Fibroblast of pulmonary artery (primary cell): ENCODE data around the gene TRAPPC1.

Experiments
- DNase-seq: peaks from one replicate; pipeline ENCODE4 v3.0.0-alpha.2; 2010; ENCODE audit warnings: low read depth
- H3K4me3 ChIP-seq: replicated peaks from 2 replicates; pipeline ENCODE4 v1.5.1; 2011; ENCODE audit warnings: low read depth, mild to moderate bottlenecking, control low read depth, low read length, moderate library complexity
- TF ChIP-seq, protein P1 (sequence below): IDR thresholded peaks from 2 replicates; pipeline ENCODE4 v1.5.1; 2011; ENCODE audit warnings: mild to moderate bottlenecking, control low read depth, low read length, inconsistent platforms; ENCODE audit errors: missing control alignments

Gene TRAPPC1

DNA sequence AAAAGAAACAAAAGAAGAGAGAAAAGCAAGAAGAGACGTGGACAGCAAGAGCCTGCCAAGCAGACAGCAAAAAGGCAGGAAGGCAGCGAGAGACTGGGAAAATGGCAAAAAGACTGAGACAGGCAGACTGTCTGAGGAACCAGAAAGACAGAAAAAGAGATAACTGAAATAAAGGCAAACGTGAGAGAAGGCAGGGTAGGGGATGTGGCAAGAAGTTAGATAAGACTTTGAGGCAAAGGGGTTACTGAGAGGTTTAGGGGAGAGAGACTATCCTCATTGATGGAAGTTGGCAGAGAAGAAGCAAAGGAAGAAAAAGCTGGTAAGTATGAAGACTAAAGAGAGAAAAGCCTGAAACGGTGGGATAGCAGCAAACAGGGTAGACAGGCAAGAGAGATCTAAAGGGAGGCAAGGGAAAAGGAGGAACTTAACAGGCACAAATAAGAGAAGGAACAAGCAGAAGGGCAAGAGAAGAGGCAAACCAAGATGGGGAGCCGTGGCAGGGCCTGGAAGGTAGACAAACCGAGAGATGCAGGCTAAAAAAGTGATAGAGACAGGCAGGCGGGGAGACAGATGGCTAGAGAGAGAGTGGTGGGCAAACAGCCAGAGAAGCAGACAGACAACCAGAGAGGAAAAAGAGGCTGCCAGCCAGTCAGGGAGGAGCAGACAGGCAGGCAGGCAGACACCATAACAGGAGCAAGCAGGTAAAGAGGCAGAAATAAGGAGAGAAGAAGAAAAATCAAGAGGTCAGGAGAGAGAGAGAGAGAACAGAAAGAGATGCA, 50.3 kb downstream of the TRAPPC1 start:
- TF ChIP-seq, protein P1, sequence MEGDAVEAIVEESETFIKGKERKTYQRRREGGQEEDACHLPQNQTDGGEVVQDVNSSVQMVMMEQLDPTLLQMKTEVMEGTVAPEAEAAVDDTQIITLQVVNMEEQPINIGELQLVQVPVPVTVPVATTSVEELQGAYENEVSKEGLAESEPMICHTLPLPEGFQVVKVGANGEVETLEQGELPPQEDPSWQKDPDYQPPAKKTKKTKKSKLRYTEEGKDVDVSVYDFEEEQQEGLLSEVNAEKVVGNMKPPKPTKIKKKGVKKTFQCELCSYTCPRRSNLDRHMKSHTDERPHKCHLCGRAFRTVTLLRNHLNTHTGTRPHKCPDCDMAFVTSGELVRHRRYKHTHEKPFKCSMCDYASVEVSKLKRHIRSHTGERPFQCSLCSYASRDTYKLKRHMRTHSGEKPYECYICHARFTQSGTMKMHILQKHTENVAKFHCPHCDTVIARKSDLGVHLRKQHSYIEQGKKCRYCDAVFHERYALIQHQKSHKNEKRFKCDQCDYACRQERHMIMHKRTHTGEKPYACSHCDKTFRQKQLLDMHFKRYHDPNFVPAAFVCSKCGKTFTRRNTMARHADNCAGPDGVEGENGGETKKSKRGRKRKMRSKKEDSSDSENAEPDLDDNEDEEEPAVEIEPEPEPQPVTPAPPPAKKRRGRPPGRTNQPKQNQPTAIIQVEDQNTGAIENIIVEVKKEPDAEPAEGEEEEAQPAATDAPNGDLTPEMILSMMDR, result no peak
- no peak for DNase-seq
- no peak overlapping the region for H3K4me3 ChIP-seq
